Measurements from ENCODE around the gene SYNM. TPM values are rescaled to one million over a fixed set of nuclear protein-coding genes. Genes with fewer than 3 reads are reported as not detected.
"Not testable (repeated sequence)": the region's sequence is repeated elsewhere in the genome, so short reads cannot be mapped to it uniquely, and the experiment has no call there.

The SYNM gene
- total RNA-seq (1 to 10 TPM; 1.4 to 2.7 TPM), total RNA-seq (4.7 to 4.8 reads per million in 2 donors)

- peaks cover 2% of the 10 kb centered on the region for H3K36me3 Mint-ChIP-seq (ENCODE audit: low read depth)
- DNase-seq (no peak), ATAC-seq (peak; percentile 44)
- H3K27me3 Mint-ChIP-seq = peaks cover 57% of the 10 kb centered on the region
- H3K4me3 Mint-ChIP-seq = peak within 1 kb of the TSS; percentile 79
- peaks cover 13% of the 10 kb centered on the region for H3K4me1 Mint-ChIP-seq
- H3K27ac Mint-ChIP-seq = no peak within 1 kb of the TSS
- H3K9me3 ChIP-seq (ENCODE audit: control insufficient read depth, low read length, poor library complexity, severe bottlenecking) = no peaks in the 10 kb centered on the region
Measured at GRCh38 chr15:99104788-99105513, at the start of gene SYNM. Gene SYNM, plus strand, starts transcription at chr15:99105080. Its CDS starts 120 bp downstream, at chr15:99105200.

GRCh38 chr15:99055555-99056134 lies 49.2 kb upstream of the SYNM start:
- no peaks in the 10 kb centered on the region for H3K9me3 ChIP-seq (ENCODE audit: control insufficient read depth, low read length, poor library complexity, severe bottlenecking)
- Mint-ChIP-seq H3K4me3 (no peak overlapping the region), H3K27me3 (peaks cover 32% of the 10 kb centered on the region), H3K4me1 (peaks cover 12% of the 10 kb centered on the region), H3K36me3 (ENCODE audit: low read depth) (no peaks in the 10 kb centered on the region), H3K27ac (no peak overlapping the region)
- ATAC-seq (no peak), DNase-seq (no peak)

- H3K27me3 Mint-ChIP-seq = peaks cover 46% of the 10 kb centered on the region
- H3K4me3 Mint-ChIP-seq = no peak overlapping the region
- DNase-seq = no peak
- H3K36me3 Mint-ChIP-seq (ENCODE audit: low read depth) = no peaks in the 10 kb centered on the region
- peaks cover 11% of the 10 kb centered on the region for H3K4me1 Mint-ChIP-seq
- no peak for ATAC-seq
- H3K9me3 ChIP-seq (ENCODE audit: control insufficient read depth, low read length, poor library complexity, severe bottlenecking) = no peaks in the 10 kb centered on the region
- H3K27ac Mint-ChIP-seq = no peak overlapping the region
Measured at GRCh38 chr15:99057020-99057419, 47.9 kb upstream of the SYNM start.

- DNase-seq (no peak), ATAC-seq (no peak)
- no peaks in the 10 kb centered on the region for H3K9me3 ChIP-seq (ENCODE audit: control insufficient read depth, low read length, poor library complexity, severe bottlenecking)
- peaks cover 53% of the 10 kb centered on the region for H3K27me3 Mint-ChIP-seq
- H3K4me1 Mint-ChIP-seq = peaks cover 7% of the 10 kb centered on the region
- H3K4me3 Mint-ChIP-seq = peak overlapping the region; percentile 79
- no peak overlapping the region for H3K27ac Mint-ChIP-seq
- H3K36me3 Mint-ChIP-seq (ENCODE audit: low read depth) = no peaks in the 10 kb centered on the region
Measured at GRCh38 chr15:99057697-99058420, 47.0 kb upstream of the SYNM start.

- ATAC-seq = no peak
- no peaks in the 10 kb centered on the region for H3K36me3 Mint-ChIP-seq (ENCODE audit: low read depth)
- H3K27me3 Mint-ChIP-seq = peaks cover 54% of the 10 kb centered on the region
- peaks cover 7% of the 10 kb centered on the region for H3K4me1 Mint-ChIP-seq
- no peaks in the 10 kb centered on the region for H3K9me3 ChIP-seq (ENCODE audit: control insufficient read depth, low read length, poor library complexity, severe bottlenecking)
- no peak for DNase-seq
- H3K4me3 Mint-ChIP-seq = peak overlapping the region; percentile 79
- H3K27ac Mint-ChIP-seq = no peak overlapping the region
Measured at GRCh38 chr15:99058421-99058870, 46.4 kb upstream of the SYNM start.

GRCh38 chr15:99059010-99059981 lies 45.6 kb upstream of the SYNM start:
- H3K9me3 ChIP-seq (ENCODE audit: control insufficient read depth, low read length, poor library complexity, severe bottlenecking) = no peaks in the 10 kb centered on the region
- Mint-ChIP-seq H3K36me3 (ENCODE audit: low read depth) (no peaks in the 10 kb centered on the region), H3K4me1 (peaks cover 7% of the 10 kb centered on the region), H3K27me3 (peaks cover 61% of the 10 kb centered on the region), H3K4me3 (peak overlapping the region; percentile 80), H3K27ac (no peak overlapping the region)
- peak; percentile 25 to 49 (median 25) for DNase-seq
- peak; percentile 88 for ATAC-seq

- H3K4me3 Mint-ChIP-seq; H3K9me3 ChIP-seq (ENCODE audit: control insufficient read depth, low read length, poor library complexity, severe bottlenecking); ATAC-seq; H3K27ac Mint-ChIP-seq; DNase-seq; H3K4me1 Mint-ChIP-seq; H3K36me3 Mint-ChIP-seq (ENCODE audit: low read depth): not testable (repeated sequence)
- H3K27me3 Mint-ChIP-seq = peaks cover 66% of the 10 kb centered on the region
Measured at GRCh38 chr15:99060186-99060585, 44.7 kb upstream of the SYNM start.

GRCh38 chr15:99062226-99062625 lies 42.7 kb upstream of the SYNM start:
- H3K9me3 ChIP-seq (ENCODE audit: control insufficient read depth, low read length, poor library complexity, severe bottlenecking) = no peaks in the 10 kb centered on the region
- no peak overlapping the region for H3K4me3 Mint-ChIP-seq
- H3K27ac Mint-ChIP-seq = no peak overlapping the region
- DNase-seq (no peak), ATAC-seq (no peak)
- H3K27me3 Mint-ChIP-seq = peaks cover 57% of the 10 kb centered on the region
- H3K36me3 Mint-ChIP-seq (ENCODE audit: low read depth) = no peaks in the 10 kb centered on the region
- peaks cover 7% of the 10 kb centered on the region for H3K4me1 Mint-ChIP-seq

- Mint-ChIP-seq H3K27ac (no peak overlapping the region), H3K27me3 (peaks cover 16% of the 10 kb centered on the region), H3K36me3 (ENCODE audit: low read depth) (no peaks in the 10 kb centered on the region), H3K4me1 (no peaks in the 10 kb centered on the region), H3K4me3 (no peak overlapping the region)
- DNase-seq (no peak), ATAC-seq (no peak)
- H3K9me3 ChIP-seq (ENCODE audit: control insufficient read depth, low read length, poor library complexity, severe bottlenecking) = no peaks in the 10 kb centered on the region
Measured at GRCh38 chr15:99068186-99068585, 36.7 kb upstream of the SYNM start.

- no peaks in the 10 kb centered on the region for H3K9me3 ChIP-seq (ENCODE audit: control insufficient read depth, low read length, poor library complexity, severe bottlenecking)
- Mint-ChIP-seq H3K27me3 (peaks cover 5% of the 10 kb centered on the region), H3K4me3 (no peak overlapping the region), H3K4me1 (no peaks in the 10 kb centered on the region), H3K36me3 (ENCODE audit: low read depth) (no peaks in the 10 kb centered on the region), H3K27ac (no peak overlapping the region)
- DNase-seq (no peak), ATAC-seq (no peak)
Measured at GRCh38 chr15:99070208-99070607, 34.7 kb upstream of the SYNM start.

- no peak for DNase-seq
- Mint-ChIP-seq H3K36me3 (ENCODE audit: low read depth) (no peaks in the 10 kb centered on the region), H3K27me3 (peaks cover 5% of the 10 kb centered on the region), H3K4me3 (no peak overlapping the region), H3K27ac (no peak overlapping the region), H3K4me1 (no peaks in the 10 kb centered on the region)
- H3K9me3 ChIP-seq (ENCODE audit: control insufficient read depth, low read length, poor library complexity, severe bottlenecking) = no peaks in the 10 kb centered on the region
- no peak for ATAC-seq
Measured at GRCh38 chr15:99071091-99071680, 33.7 kb upstream of the SYNM start.

- Mint-ChIP-seq H3K27ac (no peak overlapping the region), H3K4me1 (peaks cover 2% of the 10 kb centered on the region), H3K4me3 (no peak overlapping the region), H3K27me3 (peaks cover 11% of the 10 kb centered on the region), H3K36me3 (ENCODE audit: low read depth) (no peaks in the 10 kb centered on the region)
- ATAC-seq (no peak), DNase-seq (no peak)
- H3K9me3 ChIP-seq (ENCODE audit: control insufficient read depth, low read length, poor library complexity, severe bottlenecking) = no peaks in the 10 kb centered on the region
Measured at GRCh38 chr15:99073008-99073717, 31.7 kb upstream of the SYNM start.

All from T-helper 17 cell (primary cell).